Right lobe of liver (tissue), 6 donors: ENCODE results near the gene LRRC70. TPM values are rescaled to one million over a fixed set of nuclear protein-coding genes. Genes with fewer than 3 reads are reported as not detected.

ENCODE experiments used
- ATAC-seq, 4 donors: fragments of 200-7000 bp; cut with Tn5 transposase; one replicate each; pipeline ENCODE4 v1.9.1; 2020; ENCODE audit warnings: mild to moderate bottlenecking in 4 of 4, moderate library complexity in 4 of 4
- DNase-seq, 3 donors: peaks; one replicate each; pipeline ENCODE4 v3.0.0-alpha.2; 2020
- H3K27ac ChIP-seq, 3 donors: fragments of 200-600 bp; one replicate each; pipeline ENCODE4 v1.8.0; 2022
- H3K27me3 ChIP-seq, 2 donors: fragments of 200-600 bp; one replicate each; pipeline ENCODE4 v1.8.0; 2022
- H3K36me3 ChIP-seq, 4 donors: fragments of 200-600 bp; sonication (generic) in 1 of 4; one replicate each; pipeline versions ENCODE4 v1.5.1 to v1.8.0; 2017 to 2022; ENCODE audit warnings: control low read depth in 1 of 4
- H3K4me1 ChIP-seq, 4 donors: fragments of 200-600 bp; sonication (generic) in 1 of 4; one replicate each; pipeline versions ENCODE4 v1.5.1 to v1.8.0; 2017 to 2022; ENCODE audit warnings: control low read depth in 1 of 4
- H3K4me3 ChIP-seq, 3 donors: fragments of 200-600 bp; one replicate each; pipeline ENCODE4 v1.8.0; 2022
- H3K9me3 ChIP-seq, 4 donors: fragments of 200-600 bp; sonication (generic) in 1 of 4; one replicate each; pipeline versions ENCODE4 v1.5.1 to v1.8.0; 2017 to 2022; ENCODE audit warnings: control low read depth in 1 of 4
- CTCF ChIP-seq, 4 donors: fragments of 200-600 bp in 3 of 4; fragments of 450-650 bp in 1 of 4; IDR thresholded peaks; one replicate each; pipeline versions ENCODE4 v1.5.1 to v1.8.0; 2016 to 2022; ENCODE audit warnings: antibody characterized with exemption in 4 of 4, mild to moderate bottlenecking in 2 of 4
- POLR2A ChIP-seq: fragments of 450-650 bp; IDR thresholded peaks from one replicate; pipeline ENCODE4 v1.6.1; 2017; ENCODE audit warnings: antibody characterized with exemption, mild to moderate bottlenecking
- WGBS: methylation state at CpG from one replicate; pipeline ENCODE4 v1.1.6; 2018; ENCODE audit warnings: low coverage, low lambda C conversion rate; ENCODE audit not compliant: insufficient coverage; ENCODE audit errors: missing lambda C conversion rate; 5-methylcytosine and 5-hydroxymethylcytosine counted together
- intact Hi-C, 2 donors: fragments of 100-400 bp; cut with DNase I; formaldehyde crosslinking; loops; one replicate each; pipeline versions ENCODE4 v1.11.2 to v1.14.1; 2022
- total RNA-seq, 6 experiments: library from RNA; depleted of rRNA in 2 of 6; stranded (reverse); fragments of >200 nt in 2 of 6; fragmentation: NEBNext Ultra II Directional in 3 of 6; extraction: Animal tissue kit (Norgen Biotek cat#: 25700) in 3 of 6; gene quantifications; one replicate each; pipeline versions ENCODE4 v1.1.0 to v1.2.4, GENCODE V29; 2016 to 2023
- donor health status: DM: no; HTN: yes; CAD: no.
- donor health status: DM: no; HTN: no; CAD: no.
- donor health status: DM: no; HTN: no; CAD: no.
- donor health status: DM: no; HTN: yes; CAD: no.
- donor health status: DM: no; HTN: yes; CAD: no.

Gene LRRC70
- total RNA-seq, 6 experiments from 2014 or later: 0.37 to 1.7 (median 1.1) TPM

DNA sequence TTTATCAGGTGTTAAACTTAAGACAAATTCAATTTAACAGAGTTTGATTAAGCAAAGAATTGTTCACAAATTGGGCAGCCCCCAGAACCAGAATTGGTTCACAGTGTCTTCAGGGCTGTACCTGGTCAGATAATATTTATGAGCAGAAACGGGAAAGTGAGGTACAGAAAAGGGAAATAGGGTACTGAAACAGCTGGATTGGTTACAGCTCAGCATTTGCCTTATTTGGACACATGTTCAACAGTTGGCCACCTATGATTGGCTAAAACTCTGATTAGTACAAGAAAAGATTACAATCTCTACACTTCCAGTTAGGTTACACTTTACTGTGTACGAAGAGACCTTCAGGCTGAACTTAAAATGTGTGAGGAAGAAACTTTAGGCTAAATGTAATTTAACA lies 18.7 kb downstream of the LRRC70 start:
- H3K27me3 ChIP-seq: no peaks in the 10 kb centered on the region
- peaks cover 0 to 4% (median 0%) of the 10 kb centered on the region in 4 donors for H3K4me1 ChIP-seq
- no peak overlapping the region for H3K4me3 ChIP-seq
- H3K9me3 ChIP-seq: no peaks in the 10 kb centered on the region
- H3K36me3 ChIP-seq: no peaks in the 10 kb centered on the region
- no peak for ATAC-seq
- DNase-seq: no peak
- no peak for TF ChIP-seq POLR2A
- TF ChIP-seq CTCF (IDR thresholded peaks at IDR 0.05): no peak
- no peak overlapping the region for H3K27ac ChIP-seq
- intact Hi-C loops: no loop called here
- WGBS: 95% methylated on average over 2 of the region's 2 CpGs

- DNase-seq: no peak
Measured at GRCh38 chr5:62600560-62601252, 22.1 kb downstream of the LRRC70 start.

GRCh38 chr5:62603934-62604333 lies 25.3 kb downstream of the LRRC70 start:
- Histone ChIP-seq H3K9me3 (no peaks in the 10 kb centered on the region), H3K27ac (no peak overlapping the region), H3K36me3 (no peaks in the 10 kb centered on the region), H3K4me1 (no peaks in the 10 kb centered on the region), H3K4me3 (no peak overlapping the region), H3K27me3 (no peaks in the 10 kb centered on the region)
- WGBS: 98% methylated on average over 5 of the region's 5 CpGs
- ATAC-seq (no peak), DNase-seq (no peak)
- intact Hi-C loops: no loop called here
- TF ChIP-seq POLR2A (no peak), CTCF (IDR thresholded peaks at IDR 0.05) (no peak)

More at GRCh38 chr5:62600560-62601252, 22.1 kb downstream of the LRRC70 start:
- intact Hi-C loops: no loop called here
- no peak overlapping the region for H3K4me3 ChIP-seq
- H3K27me3 ChIP-seq: no peaks in the 10 kb centered on the region
- no peak for ATAC-seq
- H3K9me3 ChIP-seq: no peaks in the 10 kb centered on the region
- no peaks in the 10 kb centered on the region for H3K36me3 ChIP-seq
- H3K27ac ChIP-seq: no peak overlapping the region
- no peak for TF ChIP-seq POLR2A
- TF ChIP-seq CTCF (IDR thresholded peaks at IDR 0.05): no peak
- WGBS: 63% methylated on average over 3 of the region's 3 CpGs
- no peaks in the 10 kb centered on the region for H3K4me1 ChIP-seq

GRCh38 chr5:62605638-62606037 lies 27.0 kb downstream of the LRRC70 start:
- Histone ChIP-seq H3K27me3 (no peaks in the 10 kb centered on the region), H3K4me1 (no peaks in the 10 kb centered on the region), H3K4me3 (no peak overlapping the region), H3K27ac (no peak overlapping the region), H3K36me3 (no peaks in the 10 kb centered on the region), H3K9me3 (no peaks in the 10 kb centered on the region)
- no peak for TF ChIP-seq POLR2A
- TF ChIP-seq CTCF (IDR thresholded peaks at IDR 0.05): no peak
- WGBS: 97% methylated on average over 4 of the region's 4 CpGs
- intact Hi-C loops: no loop called here
- DNase-seq (no peak), ATAC-seq (no peak)
